HepG2 (cell line): Measurements from ENCODE around the gene CFAP61. TPM values are rescaled to one million over a fixed set of nuclear protein-coding genes. Genes with fewer than 3 reads are reported as not detected.
A peak's percentile ranks its signal among the peaks of the same experiment; 100 is the strongest.

ENCODE experiments used
- ARID5B ChIP-seq: IDR thresholded peaks from 2 replicates; pipeline ENCODE4 v1.4.0; 2020; ENCODE audit warnings: mild to moderate bottlenecking, missing genetic modification reagents
- CEBPZ ChIP-seq: IDR thresholded peaks from 2 replicates; pipeline ENCODE4 v1.6.1; 2012; ENCODE audit warnings: low read length, improper control_type of control experiment
- DPF2 ChIP-seq: sonication (generic); formaldehyde crosslinking; IDR thresholded peaks from 2 replicates; pipeline ENCODE4 v1.4.0; 2020; ENCODE audit warnings: mild to moderate bottlenecking, low read depth, missing genetic modification reagents, borderline replicate concordance
- EP300 ChIP-seq, 3 experiments: sonication (generic) in 1 of 3; formaldehyde crosslinking in 1 of 3; IDR thresholded peaks; 2 replicates each; pipeline versions ENCODE4 v1.5.1 to v1.6.1; 2011 to 2020; ENCODE audit warnings: low read depth in 2 of 3, low read length in 2 of 3, borderline replicate concordance in 1 of 3, improper control_type of control experiment in 1 of 3, mild to moderate bottlenecking in 1 of 3, missing genetic modification reagents in 1 of 3, moderate library complexity in 1 of 3
- GLI4 ChIP-seq: sonication (generic); formaldehyde crosslinking; IDR thresholded peaks from 2 replicates; pipeline ENCODE4 v1.5.1; 2020; ENCODE audit warnings: missing genetic modification reagents, mild to moderate bottlenecking, moderate library complexity, borderline replicate concordance
- HOXA9 ChIP-seq: sonication (generic); formaldehyde crosslinking; IDR thresholded peaks from 2 replicates; pipeline ENCODE4 v1.8.1; 2022; ENCODE audit warnings: missing genetic modification reagents, mild to moderate bottlenecking, moderate library complexity, borderline replicate concordance
- MIER3 ChIP-seq: IDR thresholded peaks from 2 replicates; pipeline ENCODE4 v1.6.1; 2016; ENCODE audit warnings: missing compliant biosample characterization, borderline replicate concordance
- MLX ChIP-seq: IDR thresholded peaks from 2 replicates; pipeline ENCODE4 v1.6.1; 2016
- MXI1 ChIP-seq: IDR thresholded peaks from 3 replicates; pipeline ENCODE4 v1.6.1; 2012; ENCODE audit warnings: low read depth, low read length, inconsistent platforms, borderline replicate concordance
- NFRKB ChIP-seq: fragments of 450-650 bp; IDR thresholded peaks from 2 replicates; pipeline ENCODE4 v1.6.1; 2017
- RNF219 ChIP-seq: sonication (generic); formaldehyde crosslinking; IDR thresholded peaks from 2 replicates; pipeline ENCODE4 v1.5.0; 2020; ENCODE audit warnings: mild to moderate bottlenecking, missing genetic modification reagents
- SP4 ChIP-seq: sonication (generic); formaldehyde crosslinking; IDR thresholded peaks from 2 replicates; pipeline ENCODE4 v1.8.1; 2023; ENCODE audit warnings: mild to moderate bottlenecking, missing genetic modification reagents
- YEATS2 ChIP-seq: sonication (generic); formaldehyde crosslinking; IDR thresholded peaks from 2 replicates; pipeline ENCODE4 v1.4.0; 2020; ENCODE audit warnings: missing genetic modification reagents, borderline replicate concordance
- ZFYVE20 ChIP-seq: sonication (generic); formaldehyde crosslinking; IDR thresholded peaks from 2 replicates; pipeline ENCODE4 v1.8.0; 2023; ENCODE audit warnings: low read depth, mild to moderate bottlenecking, moderate library complexity, missing genetic modification reagents, borderline replicate concordance
- ZNF136 ChIP-seq: sonication (generic); formaldehyde crosslinking; IDR thresholded peaks from 2 replicates; pipeline ENCODE4 v1.8.1; 2022; ENCODE audit warnings: low read depth, mild to moderate bottlenecking, moderate library complexity, missing genetic modification reagents
- ZNF326 ChIP-seq: sonication (generic); formaldehyde crosslinking; IDR thresholded peaks from 2 replicates; pipeline ENCODE4 v1.4.0; 2020; ENCODE audit warnings: missing genetic modification reagents, borderline replicate concordance
- ZNF569 ChIP-seq: sonication (generic); formaldehyde crosslinking; IDR thresholded peaks from 2 replicates; pipeline ENCODE4 v1.5.0; 2020; ENCODE audit warnings: mild to moderate bottlenecking, missing genetic modification reagents, moderate library complexity, borderline replicate concordance
- ZNF570 ChIP-seq: sonication (generic); formaldehyde crosslinking; IDR thresholded peaks from 2 replicates; pipeline ENCODE4 v1.4.0; 2020; ENCODE audit warnings: mild to moderate bottlenecking, missing genetic modification reagents, borderline replicate concordance
- polyA plus RNA-seq, 8 experiments: library from polyadenylated mRNA; depleted of rRNA in 3 of 8; stranded (reverse) in 7 of 8; unstranded in 1 of 8; fragments of >200 nt; fragmentation: Illumina TruSeq in 4 of 8; extraction: Trizol in 4 of 8; gene quantifications; 2 replicates each; pipeline versions ENCODE4 v1.2.1 to v1.2.3, GENCODE V29; 2011 to 2016; ENCODE audit warnings: low read depth in 4 of 8, missing spikeins in 1 of 8, mixed read lengths in 1 of 8; ENCODE audit not compliant: insufficient read depth in 1 of 8
- total RNA-seq, 5 experiments: library from RNA; depleted of rRNA; stranded (reverse); fragments of >200 nt; fragmentation: Illumina TruSeq; extraction: Trizol; gene quantifications; 2 replicates each; pipeline ENCODE4 v1.2.3, GENCODE V29; 2016; ENCODE audit warnings: low read depth in 1 of 5

The CFAP61 gene
- total and polyA plus RNA-seq, 2 of the 13 experiments (the other 11 are each of a cell fraction or from before 2014, with no cell fraction given): 0.27 TPM; not detected in 1

- TF ChIP-seq MLX (CRISPR knock-in tag) (0 out of 2 replicates have a peak, but pooled peaks have one; percentile 17), RNF219 (CRISPR knock-in tag) (no peak), ZNF326 (no peak), MXI1 (no peak), DPF2 (no peak), ZNF136 (CRISPR knock-in tag) (no peak), SP4 (CRISPR knock-in tag) (0 out of 2 replicates have a peak, but pooled peaks have one; percentile 31), ZNF570 (CRISPR knock-in tag) (no peak), NFRKB (no peak), ZFYVE20 (CRISPR knock-in tag) (no peak), ARID5B (CRISPR knock-in tag) (peak; percentile 56; the same call in 1 of the 2 replicates), CEBPZ (no peak), MIER3 (CRISPR knock-in tag) (no peak), ZNF569 (CRISPR knock-in tag) (no peak), EP300 (IDR thresholded peaks at IDR 0.05; ENCODE audit: low read depth in 2 of 2, low read length in 2 of 2) (no peak), EP300 (CRISPR knock-in tag; IDR thresholded peaks at IDR 0.05; ENCODE audit: borderline replicate concordance) (no peak), YEATS2 (no peak), HOXA9 (CRISPR knock-in tag) (no peak), GLI4 (CRISPR knock-in tag) (no peak)
These were observed 311.7 kb downstream of the CFAP61 start (continued) for GRCh38 chr20:20363799-20364592.
